DMS 273 (cell line): ENCODE data around the gene LYRM4.
"Not testable (repeated sequence)": the region's sequence is repeated elsewhere in the genome, so short reads cannot be mapped to it uniquely, and the experiment has no call there.

ENCODE experiments used
- DNase-seq: peaks from one replicate; lab custom pipeline; 2025; ENCODE audit not compliant: unreplicated experiment; lab: John Stamatoyannopoulos, UW

LYRM4 gene

DNA sequence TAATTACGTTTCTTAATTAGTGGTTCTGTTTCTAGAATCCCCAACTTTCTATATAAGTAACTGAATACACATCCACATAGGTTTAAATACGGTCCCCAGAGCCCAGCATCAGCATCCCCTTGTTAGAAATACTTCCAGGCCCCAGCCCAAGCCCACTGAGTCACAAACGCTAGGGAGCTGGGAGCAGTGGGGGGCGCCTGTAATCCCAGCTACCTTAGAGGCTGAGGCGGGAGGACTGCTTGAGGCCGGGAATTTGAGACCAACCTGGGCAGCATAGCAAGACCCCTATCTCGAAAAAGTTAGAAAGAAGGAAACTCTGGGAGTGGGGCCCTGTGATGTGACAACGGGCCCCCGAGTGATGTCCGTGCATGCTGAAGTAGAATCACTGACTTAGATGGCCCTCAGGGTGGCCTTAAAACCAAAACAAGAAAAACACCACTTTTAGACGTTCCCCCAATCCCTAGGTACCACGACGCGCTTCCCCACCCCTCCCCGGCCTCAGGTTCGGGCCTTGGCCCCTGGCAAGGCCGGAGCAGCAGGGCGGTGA is 176.9 kb downstream of the LYRM4 start:
- no peak for DNase-seq

DNA sequence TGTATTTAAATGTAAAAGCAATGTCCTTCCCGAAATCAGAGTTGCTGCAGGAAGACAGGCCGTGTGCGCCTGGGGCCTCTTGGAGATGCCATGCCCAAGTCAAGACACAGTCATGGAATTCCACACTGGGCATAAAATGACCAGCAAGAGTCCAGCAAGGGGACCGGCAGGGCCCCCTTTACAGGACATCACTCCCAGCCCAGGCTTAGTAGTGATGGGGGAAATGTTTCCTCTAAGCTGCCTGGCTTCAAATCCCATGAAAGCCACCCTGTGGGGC is 177.5 kb downstream of the LYRM4 start:
- no peak for DNase-seq

- no peak for DNase-seq
These were observed 178.1 kb downstream of the LYRM4 start for GRCh38 chr6:5082487-5083306.

DNA sequence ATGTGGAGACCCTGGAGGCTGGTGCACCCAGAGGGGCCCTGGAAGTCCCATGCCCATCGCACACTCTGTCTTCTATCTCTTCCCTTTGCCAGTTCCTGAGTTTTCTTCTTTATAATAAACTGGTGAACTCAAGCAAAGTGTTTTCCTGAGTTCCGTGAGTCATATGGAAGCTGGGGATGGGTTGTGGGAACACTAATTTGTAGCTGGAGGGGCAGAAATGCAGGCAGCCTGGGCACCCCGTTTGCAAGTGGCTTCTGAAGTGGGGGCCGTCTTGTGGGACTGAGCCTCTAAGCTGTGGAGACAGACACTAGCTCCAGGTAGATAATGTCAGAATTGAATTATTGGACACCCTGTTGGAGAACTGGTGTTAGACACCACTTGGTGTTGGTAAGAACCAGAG is 178.8 kb downstream of the LYRM4 start:
- no peak for DNase-seq

GRCh38 chr6:5081182-5081581 is 179.6 kb downstream of the LYRM4 start:
- DNase-seq = no peak

GRCh38 chr6:5080574-5080973 is 180.2 kb downstream of the LYRM4 start:
- DNase-seq = no peak

DNA sequence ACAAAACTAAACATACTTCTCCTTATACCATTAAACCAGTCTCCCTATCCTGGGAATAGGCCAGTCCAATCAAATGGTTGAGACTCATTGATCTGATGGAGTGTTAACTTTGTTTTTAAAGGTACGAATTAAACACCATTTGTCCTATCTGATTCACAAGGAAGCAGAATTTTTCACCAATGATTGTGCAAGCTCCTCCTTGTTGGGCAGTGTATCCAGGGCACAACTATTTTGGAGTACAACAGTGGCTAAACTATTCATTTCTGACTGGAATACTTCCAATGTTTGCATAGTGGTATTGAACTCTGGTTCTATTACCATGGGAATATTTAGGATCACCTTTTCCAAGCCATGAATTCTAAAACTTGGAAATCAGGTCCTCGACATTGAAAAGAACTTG is 181.1 kb downstream of the LYRM4 start:
- DNase-seq = no peak

GRCh38 chr6:5078121-5078669 is 182.6 kb downstream of the LYRM4 start:
- DNase-seq = peak; percentile 13

DNA sequence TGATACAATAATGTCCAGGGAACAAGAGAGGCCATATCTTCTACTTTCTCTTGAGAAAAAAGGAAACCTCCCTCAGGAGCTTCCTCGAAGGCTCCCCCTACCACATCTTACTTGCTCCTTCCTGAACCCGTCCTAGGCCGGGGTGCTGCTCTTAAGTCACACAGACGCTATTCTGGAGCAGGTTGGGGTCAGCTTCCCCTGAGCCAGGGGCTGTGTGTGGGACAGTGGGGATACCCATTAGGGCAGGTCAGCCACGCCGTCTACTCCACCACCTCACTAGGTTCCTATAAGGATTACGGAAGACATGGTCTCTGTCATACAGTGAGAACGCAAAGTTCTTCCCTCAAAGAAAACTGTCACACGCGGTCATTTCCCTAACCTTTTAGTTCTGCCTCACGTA is 183.8 kb downstream of the LYRM4 start:
- DNase-seq = no peak

DNA sequence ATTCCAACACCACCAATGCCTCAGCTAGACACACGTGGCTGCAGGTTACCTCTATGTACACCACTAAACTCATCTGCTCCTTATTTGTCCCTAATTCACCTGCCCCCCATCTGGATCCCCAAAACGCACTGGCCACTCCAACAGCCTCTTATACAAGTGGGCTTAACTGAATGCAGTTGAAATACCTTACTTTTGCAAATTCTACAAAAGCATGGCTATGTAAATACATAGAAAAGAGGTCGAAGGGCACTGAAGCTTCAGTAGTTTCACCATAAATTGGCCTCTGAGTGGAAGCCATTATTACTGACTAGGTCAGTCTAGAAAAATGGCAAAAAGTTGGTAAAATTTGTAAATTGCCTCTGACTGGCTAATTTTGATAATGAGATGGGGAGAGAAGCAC is 186.8 kb downstream of the LYRM4 start:
- no peak for DNase-seq

- DNase-seq = no peak
These were observed 188.3 kb downstream of the LYRM4 start for GRCh38 chr6:5072440-5072839.

DNA sequence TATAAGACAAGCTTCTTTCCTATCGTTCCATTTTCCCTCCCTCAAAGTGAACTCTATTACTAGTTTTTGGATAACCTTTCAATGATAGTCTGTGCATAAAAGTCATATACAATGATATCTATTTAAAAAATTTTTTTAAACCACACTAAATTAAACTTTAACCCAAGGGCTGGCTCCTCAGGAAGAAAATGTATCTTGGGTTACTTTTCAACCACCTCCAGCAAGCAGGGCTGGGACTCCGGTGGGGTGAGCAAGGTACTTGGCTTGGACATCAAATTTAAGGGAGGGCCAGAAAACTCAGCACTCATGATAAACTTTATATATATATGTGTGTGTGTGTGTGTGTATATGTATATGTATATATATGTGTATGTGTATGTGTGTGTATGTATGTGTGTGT is 189.5 kb downstream of the LYRM4 start:
- DNase-seq = no peak

- DNase-seq = no peak
These were observed 192.5 kb downstream of the LYRM4 start for GRCh38 chr6:5068153-5068751.

DNA sequence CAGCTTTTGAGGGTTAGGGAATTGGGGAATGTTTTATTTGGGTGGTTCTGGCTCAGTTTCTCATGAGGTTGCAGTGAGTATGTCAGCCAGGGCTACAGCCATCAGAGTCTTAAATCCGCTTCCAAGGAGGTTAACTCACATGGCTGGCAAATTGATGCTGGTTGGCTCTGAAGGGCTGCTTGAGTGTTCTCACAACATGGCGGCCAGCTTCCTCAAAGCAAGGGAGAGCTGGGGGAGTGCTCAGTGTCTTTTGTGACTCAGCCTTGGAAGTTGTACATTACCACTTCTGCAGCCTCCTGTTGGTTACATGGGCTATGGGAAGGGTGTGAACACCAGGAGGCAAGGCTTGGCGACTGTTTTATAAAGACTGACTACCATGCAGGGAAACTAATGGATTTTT is 193.4 kb downstream of the LYRM4 start:
- no peak for DNase-seq

GRCh38 chr6:5066456-5067093 is 194.2 kb downstream of the LYRM4 start:
- no peak for DNase-seq

- no peak for DNase-seq
These were observed 197.1 kb downstream of the LYRM4 start for GRCh38 chr6:5063617-5064016.

GRCh38 chr6:5061152-5061551 is 199.6 kb downstream of the LYRM4 start:
- no peak for DNase-seq

GRCh38 chr6:5060439-5060838 is 200.3 kb downstream of the LYRM4 start:
- DNase-seq = not testable (repeated sequence)

GRCh38 chr6:5059036-5059896 is 201.5 kb downstream of the LYRM4 start:
- no peak for DNase-seq
